OCI-LY7 (cell line): ENCODE measurements around the gene CPNE4. TPM values are rescaled to one million over a fixed set of nuclear protein-coding genes. Genes with fewer than 3 reads are reported as not detected.

ENCODE experiments used
- BruUV-seq: library from RNA; stranded (reverse); fragments of 400-500 nt; replicated peaks from 2 replicates; lab custom pipeline; 2021; lab: Mats Ljungman, UMichigan
- CTCF ChIA-PET: fragments of 300-600 bp; sonication (Branson Sonifier 250); formaldehyde crosslinking; loops from one replicate; lab custom pipeline; 2022; ENCODE audit warnings: antibody characterized with exemption; ENCODE audit not compliant: unreplicated experiment; lab: Charles Lee
- POLR2A ChIA-PET: fragments of 300-600 bp; sonication (Branson Sonifier 250); formaldehyde crosslinking; loops from one replicate; lab custom pipeline; 2022; ENCODE audit warnings: antibody characterized with exemption; lab: Charles Lee
- DNase-seq: peaks from one replicate; pipeline ENCODE4 v3.0.0-alpha.2; 2015; ENCODE audit warnings: low spot score
- H2AFZ ChIP-seq: fragments of 200-600 bp; sonication (generic), shearing (Covaris generic); 2 replicates; pipeline ENCODE4 v1.6.1; 2014; ENCODE audit warnings: mild to moderate bottlenecking, antibody characterized with exemption, low read length, moderate library complexity
- H3K27ac ChIP-seq: fragments of 200-600 bp; sonication (generic); 2 replicates; pipeline ENCODE4 v1.5.1; 2014; ENCODE audit warnings: mixed run types, low read depth, mild to moderate bottlenecking, moderate library complexity, low read length, inconsistent platforms; ENCODE audit not compliant: poor library complexity, severe bottlenecking
- H3K36me3 ChIP-seq: fragments of 200-600 bp; sonication (generic); 2 replicates; pipeline ENCODE4 v1.6.1; 2014; ENCODE audit warnings: mild to moderate bottlenecking, antibody characterized with exemption, low read length, moderate library complexity, mixed read lengths; ENCODE audit not compliant: insufficient read depth
- H3K4me1 ChIP-seq: fragments of 200-600 bp; sonication (generic); 2 replicates; pipeline ENCODE4 v1.5.1; 2014; ENCODE audit warnings: mild to moderate bottlenecking, low read length; ENCODE audit not compliant: insufficient read depth, poor library complexity, severe bottlenecking
- H3K4me2 ChIP-seq: fragments of 200-600 bp; sonication (generic); 2 replicates; pipeline ENCODE4 v1.6.1; 2014; ENCODE audit warnings: mild to moderate bottlenecking, low read length
- H3K4me3 ChIP-seq: fragments of 200-600 bp; sonication (generic); 2 replicates; pipeline ENCODE4 v1.5.1; 2014; ENCODE audit warnings: mild to moderate bottlenecking, low read depth, low read length; ENCODE audit not compliant: poor library complexity, severe bottlenecking
- H3K79me2 ChIP-seq: fragments of 200-600 bp; sonication (generic); 2 replicates; pipeline ENCODE4 v1.6.1; 2016; ENCODE audit warnings: low read depth, mild to moderate bottlenecking, low read length, moderate library complexity, mixed read lengths; ENCODE audit not compliant: insufficient read depth
- H3K9me2 ChIP-seq: fragments of 200-600 bp; sonication (generic); 2 replicates; pipeline ENCODE4 v1.6.1; 2016; ENCODE audit warnings: mild to moderate bottlenecking, low read length, mixed read lengths; ENCODE audit not compliant: insufficient read depth
- H3K9me3 ChIP-seq: fragments of 200-600 bp; sonication (generic); 2 replicates; pipeline ENCODE4 v1.6.1; 2014; ENCODE audit warnings: mild to moderate bottlenecking, mixed run types, low read length, mixed read lengths
- H4K20me1 ChIP-seq: fragments of 200-600 bp; sonication (generic); 2 replicates; pipeline ENCODE4 v1.6.1; 2014; ENCODE audit warnings: mild to moderate bottlenecking, antibody characterized with exemption, low read length, moderate library complexity, mixed read lengths; ENCODE audit not compliant: insufficient read depth
- EZH2phosphoT487 ChIP-seq: fragments of 200-600 bp; sonication (generic); IDR thresholded peaks from 2 replicates; pipeline ENCODE4 v1.6.1; 2018; ENCODE audit warnings: low read depth, borderline replicate concordance, mild to moderate bottlenecking, mixed run types, antibody characterized with exemption, low read length, moderate library complexity, mixed read lengths
- intact Hi-C: fragments of 100-400 bp; cut with micrococcal nuclease; formaldehyde crosslinking; loops from one replicate; pipeline ENCODE4 v1.10.0; 2022; ENCODE audit not compliant: unreplicated experiment
- total RNA-seq, 2 experiments: library from RNA; depleted of rRNA in 1 of 2; stranded (reverse); fragments of >200 nt in 1 of 2; shearing (Covaris generic) in 1 of 2; gene quantifications; 2 replicates each; pipeline ENCODE4 v1.2.3, GENCODE V29; 2014 to 2022
- TF ChIP-seq, protein P1 (sequence below): fragments of 200-600 bp; sonication (generic); conservative IDR thresholded peaks from 2 replicates; pipeline ENCODE4 v1.5.1; 2014; ENCODE audit warnings: mild to moderate bottlenecking, antibody characterized with exemption, low read length, moderate library complexity, mixed read lengths

CPNE4 gene
- total RNA-seq, 2 experiments from 2014 or later, result not detected

DNA sequence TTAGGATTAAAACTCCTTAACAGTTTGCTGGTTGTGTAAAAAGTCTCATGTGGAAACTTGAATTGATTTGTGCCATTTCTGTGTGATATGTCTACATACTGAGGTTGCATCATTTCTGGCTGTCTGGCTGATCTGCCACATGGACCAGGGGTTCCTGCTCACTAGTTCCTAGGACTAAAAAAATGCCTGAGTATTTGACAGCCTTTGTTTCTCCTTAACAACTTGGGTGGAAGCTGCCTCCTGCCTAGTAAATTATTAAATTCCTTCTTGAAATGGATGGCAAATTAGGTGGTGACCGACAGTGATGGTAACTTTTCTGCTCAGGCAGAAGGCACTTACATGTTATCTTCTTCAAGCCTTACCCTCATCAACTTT, 305.2 kb downstream of the CPNE4 start:
- intact Hi-C loops, result no loop called here
- no peaks in the 10 kb centered on the region for H3K36me3 ChIP-seq
- H3K9me3 ChIP-seq, result no peaks in the 10 kb centered on the region
- no peaks in the 10 kb centered on the region for H3K4me1 ChIP-seq
- H3K4me2 ChIP-seq, result no peak overlapping the region
- no peak overlapping the region for H3K27ac ChIP-seq
- TF ChIP-seq EZH2phosphoT487, result no peak
- TF ChIP-seq, protein P1, sequence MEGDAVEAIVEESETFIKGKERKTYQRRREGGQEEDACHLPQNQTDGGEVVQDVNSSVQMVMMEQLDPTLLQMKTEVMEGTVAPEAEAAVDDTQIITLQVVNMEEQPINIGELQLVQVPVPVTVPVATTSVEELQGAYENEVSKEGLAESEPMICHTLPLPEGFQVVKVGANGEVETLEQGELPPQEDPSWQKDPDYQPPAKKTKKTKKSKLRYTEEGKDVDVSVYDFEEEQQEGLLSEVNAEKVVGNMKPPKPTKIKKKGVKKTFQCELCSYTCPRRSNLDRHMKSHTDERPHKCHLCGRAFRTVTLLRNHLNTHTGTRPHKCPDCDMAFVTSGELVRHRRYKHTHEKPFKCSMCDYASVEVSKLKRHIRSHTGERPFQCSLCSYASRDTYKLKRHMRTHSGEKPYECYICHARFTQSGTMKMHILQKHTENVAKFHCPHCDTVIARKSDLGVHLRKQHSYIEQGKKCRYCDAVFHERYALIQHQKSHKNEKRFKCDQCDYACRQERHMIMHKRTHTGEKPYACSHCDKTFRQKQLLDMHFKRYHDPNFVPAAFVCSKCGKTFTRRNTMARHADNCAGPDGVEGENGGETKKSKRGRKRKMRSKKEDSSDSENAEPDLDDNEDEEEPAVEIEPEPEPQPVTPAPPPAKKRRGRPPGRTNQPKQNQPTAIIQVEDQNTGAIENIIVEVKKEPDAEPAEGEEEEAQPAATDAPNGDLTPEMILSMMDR, result no peak
- no TSS peak for BruUV-seq
- ChIA-PET POLR2A (no interaction called here), CTCF (no interaction called here)
- no peaks in the 10 kb centered on the region for H3K79me2 ChIP-seq
- no peak overlapping the region for H3K4me3 ChIP-seq
- H2AFZ ChIP-seq, result no peak overlapping the region
- no peak for DNase-seq
- H3K9me2 ChIP-seq, result no peaks in the 10 kb centered on the region
- no peaks in the 10 kb centered on the region for H4K20me1 ChIP-seq

DNA sequence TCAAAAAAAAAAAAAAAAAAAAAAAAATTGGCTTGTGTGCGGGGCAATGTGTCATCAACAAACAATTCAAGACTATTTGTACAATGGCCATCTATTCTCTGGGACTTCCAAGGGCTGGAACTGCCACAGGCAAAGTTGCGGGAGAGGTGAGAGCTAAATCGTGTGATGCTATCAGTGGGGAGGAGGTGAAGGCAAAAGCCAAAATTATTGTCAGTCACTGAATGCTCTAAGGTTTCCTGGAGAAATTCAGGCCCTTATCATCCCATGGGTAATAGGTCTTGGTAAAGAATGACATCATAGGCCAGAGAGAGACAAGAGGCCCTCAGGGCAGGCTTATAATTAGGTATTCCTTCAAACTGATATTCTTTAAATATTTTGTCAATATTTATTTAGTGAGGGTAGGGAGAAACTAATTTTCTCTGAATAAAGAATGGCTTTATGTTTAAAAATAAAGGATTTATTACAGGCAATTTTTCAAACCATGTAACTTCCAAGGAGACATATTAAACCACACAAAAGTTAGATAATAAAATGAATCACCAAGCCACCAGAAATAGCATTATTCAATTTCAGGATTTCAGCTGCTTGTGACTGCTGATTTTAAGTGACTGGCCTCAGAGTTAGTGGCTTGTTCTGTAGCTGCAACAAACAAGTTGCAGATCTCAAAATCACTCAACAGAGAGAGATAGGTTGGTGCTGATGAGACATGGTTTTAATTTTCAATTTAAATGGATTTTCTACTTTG, 305.7 kb downstream of the CPNE4 start:
- no peak for DNase-seq
- H3K9me3 ChIP-seq, result no peaks in the 10 kb centered on the region
- H4K20me1 ChIP-seq, result no peaks in the 10 kb centered on the region
- H3K4me2 ChIP-seq, result no peak overlapping the region
- no peak for TF ChIP-seq EZH2phosphoT487
- TF ChIP-seq, protein P1, result no peak
- no peaks in the 10 kb centered on the region for H3K36me3 ChIP-seq
- intact Hi-C loops, result no loop called here
- no peaks in the 10 kb centered on the region for H3K9me2 ChIP-seq
- ChIA-PET CTCF (no interaction called here), POLR2A (no interaction called here)
- H3K4me3 ChIP-seq, result no peak overlapping the region
- no peak overlapping the region for H3K27ac ChIP-seq
- H3K79me2 ChIP-seq, result no peaks in the 10 kb centered on the region
- H2AFZ ChIP-seq, result no peak overlapping the region
- no TSS peak for BruUV-seq
- H3K4me1 ChIP-seq, result no peaks in the 10 kb centered on the region

DNA sequence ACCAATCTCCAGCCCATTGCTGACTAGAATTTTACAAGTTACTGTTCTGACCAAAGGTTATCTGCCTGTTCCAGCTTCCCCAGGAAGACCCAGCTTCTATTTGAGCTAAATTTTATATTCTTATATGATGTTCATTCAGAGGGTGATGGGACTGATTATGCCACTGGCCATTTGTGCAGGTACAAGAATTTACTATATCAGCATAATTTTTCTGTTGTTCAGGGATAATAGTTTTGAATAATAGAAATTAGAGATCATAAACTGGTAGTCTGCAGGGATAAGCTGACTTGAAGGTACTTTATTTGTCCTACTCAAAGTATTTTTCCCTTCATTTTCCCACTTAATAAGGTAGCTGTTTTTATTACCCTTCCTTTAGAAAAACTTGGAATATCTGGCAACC, 309.4 kb downstream of the CPNE4 start:
- no peak overlapping the region for H3K4me3 ChIP-seq
- intact Hi-C loops, result no loop called here
- CTCF ChIA-PET, result no interaction called here
- BruUV-seq, result no TSS peak
- H3K4me2 ChIP-seq, result no peak overlapping the region
- POLR2A ChIA-PET, result interaction anchor here (0.8 kb wide), 1 partner anchor 70 kb away, joined by 3 read pairs; no protein-coding TSS in a partner anchor
- no peaks in the 10 kb centered on the region for H3K9me3 ChIP-seq
- no peaks in the 10 kb centered on the region for H4K20me1 ChIP-seq
- DNase-seq, result no peak
- no peak overlapping the region for H3K27ac ChIP-seq
- no peaks in the 10 kb centered on the region for H3K79me2 ChIP-seq
- no peaks in the 10 kb centered on the region for H3K36me3 ChIP-seq
- no peak overlapping the region for H2AFZ ChIP-seq
- no peaks in the 10 kb centered on the region for H3K4me1 ChIP-seq
- H3K9me2 ChIP-seq, result no peaks in the 10 kb centered on the region
- TF ChIP-seq, protein P1, result no peak
- TF ChIP-seq EZH2phosphoT487, result no peak
